ENCODE measurements around the gene PHF24.

The PHF24 gene

DNA sequence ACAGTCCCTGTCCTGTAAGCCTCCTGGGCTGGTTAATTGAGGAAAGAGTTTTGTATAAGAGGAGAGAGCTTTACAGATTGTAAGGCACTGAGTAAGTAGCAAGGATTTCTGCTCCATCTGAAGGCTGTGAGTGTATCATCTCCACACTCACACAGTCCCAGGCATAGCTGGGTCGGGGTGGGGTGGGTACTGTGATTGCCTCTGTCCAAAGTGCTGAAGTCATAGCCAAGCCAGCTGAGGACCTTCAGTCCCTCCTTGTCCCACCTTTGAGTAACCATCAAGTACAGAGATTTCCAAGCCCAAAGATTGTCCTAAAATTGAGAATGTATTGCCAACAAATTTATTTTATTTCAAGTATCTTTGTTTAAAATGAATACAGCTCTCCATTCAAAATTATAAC, 26.0 kb downstream of the PHF24 start:
- DNase-seq, result peak; percentile 35

DNA sequence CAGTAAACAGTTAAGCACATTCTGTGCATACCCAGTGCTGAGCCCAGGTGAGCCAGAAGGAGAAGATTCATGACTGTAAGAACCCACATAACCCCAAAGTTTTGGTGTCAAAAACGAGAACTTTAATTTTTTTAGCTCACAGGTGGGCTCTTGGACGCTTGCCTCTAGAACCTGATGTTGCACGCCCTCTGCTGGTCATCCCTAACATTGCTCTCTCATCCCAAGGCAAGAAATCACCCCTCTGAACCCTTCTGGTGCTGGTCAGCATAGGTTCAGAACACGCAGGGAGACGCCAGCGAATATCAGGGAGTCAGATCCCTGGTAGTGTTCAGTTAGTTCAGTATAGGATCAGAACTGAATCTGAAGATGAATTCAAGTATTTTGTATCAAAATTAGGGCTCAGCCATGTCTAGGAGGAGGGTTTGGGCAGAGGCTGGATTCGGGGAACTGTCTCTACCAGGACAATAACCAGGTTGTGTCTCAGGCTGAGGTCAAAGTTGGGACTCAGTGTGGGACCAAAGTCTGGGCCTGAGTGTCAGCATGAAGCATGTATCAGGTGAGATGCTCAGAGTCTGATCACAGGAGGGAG, 27.3 kb downstream of the PHF24 start:
- peak; percentile 85 for DNase-seq

DNA sequence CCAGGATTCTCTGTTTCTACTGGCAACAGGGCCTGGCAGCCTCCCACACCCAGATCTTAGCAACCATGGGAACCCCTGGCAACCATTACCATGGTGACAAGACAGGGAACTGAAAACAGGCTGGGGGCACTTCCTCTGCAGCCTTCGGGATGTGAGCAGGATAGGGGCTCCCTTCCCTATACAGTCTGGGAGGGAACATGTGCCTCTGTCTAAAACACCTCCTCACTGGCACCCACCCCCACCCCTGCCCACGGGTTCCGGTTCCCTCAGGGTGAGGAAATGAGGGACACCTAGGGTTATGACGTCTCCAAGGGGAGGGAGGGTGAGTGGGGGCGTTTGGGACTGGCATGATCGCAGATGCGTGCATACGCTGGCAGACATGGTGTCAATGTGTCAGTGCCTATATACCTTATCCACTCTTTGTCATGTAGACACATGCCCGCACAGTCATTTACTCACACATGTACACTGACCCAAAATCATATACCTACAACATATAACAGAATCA, 28.5 kb downstream of the PHF24 start:
- peak; percentile 58 for DNase-seq

DNA sequence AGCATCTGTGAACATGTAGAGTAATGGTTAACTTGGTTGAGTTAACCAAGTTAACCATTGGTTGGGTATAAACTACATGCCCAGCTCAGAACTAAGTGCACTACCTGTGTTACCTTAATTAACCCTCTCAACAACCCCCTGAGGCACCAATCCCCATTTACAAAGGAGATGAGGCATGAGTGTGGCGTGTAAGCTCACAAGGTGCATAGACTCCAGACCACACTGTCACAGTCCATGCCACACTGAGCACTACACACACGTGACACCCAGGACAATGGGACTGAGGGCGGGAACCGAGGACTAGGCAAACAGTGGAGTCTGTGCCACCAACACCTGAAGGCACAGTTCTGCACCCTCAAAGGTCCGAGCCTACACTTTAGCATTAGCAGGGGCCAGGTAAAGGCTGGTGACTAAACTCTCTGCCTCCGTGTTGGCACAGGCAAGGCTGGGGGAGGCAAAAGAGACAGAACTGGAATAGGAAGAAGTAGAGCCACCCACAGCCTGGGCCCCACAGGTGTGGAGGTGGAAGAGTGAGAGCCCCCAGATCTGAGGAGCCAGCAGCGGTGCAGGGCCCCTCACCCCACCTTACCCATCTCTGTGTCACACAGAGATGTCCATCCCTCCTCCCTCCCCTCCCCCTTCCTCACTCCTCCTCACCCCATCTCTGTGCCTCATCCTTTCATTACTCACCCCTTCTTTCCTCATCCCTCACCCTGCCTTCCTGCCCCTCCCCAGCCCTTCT, 29.2 kb downstream of the PHF24 start:
- DNase-seq, result peak; percentile 32

DNA sequence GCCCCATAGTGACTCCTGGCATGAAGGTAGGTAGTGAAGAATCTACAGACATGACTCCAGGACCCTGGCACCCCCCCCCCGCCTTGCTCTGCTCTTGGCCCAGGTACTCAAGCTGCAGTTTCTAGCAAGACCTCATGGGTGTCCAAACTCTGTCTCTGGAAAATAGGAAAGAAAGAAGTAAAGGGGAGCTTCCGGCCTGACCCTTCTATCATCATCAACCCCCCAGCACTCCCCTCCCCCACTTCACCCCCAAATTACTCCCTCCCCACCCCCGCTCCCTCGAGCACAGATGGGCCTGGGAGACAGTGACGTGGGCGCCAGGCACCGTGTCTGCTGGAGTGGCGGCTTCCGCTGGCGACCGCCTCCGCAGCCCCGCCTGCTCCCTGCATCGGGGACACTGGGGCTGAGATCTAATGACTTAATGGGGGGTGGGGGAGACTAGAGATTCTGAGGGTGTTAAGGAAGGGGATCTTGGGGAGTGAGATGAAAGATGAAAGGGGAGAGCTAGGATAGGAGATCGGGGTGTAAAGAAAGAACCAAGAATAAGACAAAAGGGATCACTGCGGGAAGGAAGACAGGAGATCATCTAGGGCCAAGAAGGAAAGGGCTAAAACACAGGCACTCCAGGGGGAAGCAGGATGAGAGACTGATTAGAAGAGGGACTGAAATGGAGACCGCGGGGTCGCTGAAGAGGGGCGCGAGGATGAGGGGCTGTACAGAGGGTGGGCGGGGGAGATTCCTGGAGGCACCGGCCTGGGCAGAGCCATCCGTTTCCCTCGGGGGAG, 30.3 kb downstream of the PHF24 start:
- peak; percentile 63 for DNase-seq

DNA sequence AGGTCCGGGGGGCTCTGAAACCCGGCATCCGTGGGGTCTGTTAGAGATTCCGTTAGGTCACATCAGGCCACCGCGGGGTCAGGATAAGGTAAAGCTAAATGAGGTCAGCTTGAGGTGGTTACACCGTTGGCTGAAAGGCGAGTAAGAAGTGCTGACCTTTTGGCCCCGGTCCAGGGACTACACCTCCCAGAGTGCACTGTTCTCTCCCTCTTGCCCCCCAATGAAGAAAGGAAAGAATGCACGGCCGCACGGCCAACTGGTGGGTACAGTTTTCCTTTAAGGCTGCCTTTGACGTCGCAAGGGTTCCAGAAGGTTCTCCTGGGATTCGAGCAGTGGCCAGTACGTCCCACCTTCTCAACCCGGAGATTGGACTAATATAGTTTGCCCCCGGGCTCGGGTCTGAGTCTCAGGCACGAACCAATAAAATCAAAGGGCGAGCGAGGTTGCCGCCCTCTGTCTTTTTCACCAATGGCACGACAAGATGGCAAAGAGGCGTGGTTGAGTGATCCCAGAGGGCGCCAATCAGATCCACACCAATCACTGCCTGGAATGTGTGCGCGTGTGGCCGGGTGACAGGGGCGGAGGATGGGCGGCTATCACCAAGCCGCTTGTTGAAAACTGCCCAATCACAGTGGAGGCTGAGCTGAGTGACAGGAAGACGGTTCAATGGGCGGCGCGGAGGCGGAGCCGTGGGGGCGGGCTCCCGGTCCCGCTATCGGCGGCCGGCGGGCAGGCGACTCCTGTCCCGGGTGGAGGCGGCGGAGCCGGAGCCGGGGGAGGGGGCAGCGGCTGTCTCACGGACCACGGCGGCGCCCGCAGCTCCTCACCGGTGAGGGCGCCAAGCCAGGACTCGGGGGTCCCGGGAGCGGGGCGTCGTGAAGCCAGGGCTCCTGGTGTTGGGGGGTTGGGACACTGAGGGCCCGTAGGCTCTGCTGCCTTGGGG, 31.2 kb downstream of the PHF24 start, which contains the start of gene DNAJB5:
Gene DNAJB5, plus strand, starts transcription at position 743 of the 943 bp plus-strand sequence. CDS start 886 bp downstream, outside the sequence.
- peak; percentile 98 for DNase-seq

DNA sequence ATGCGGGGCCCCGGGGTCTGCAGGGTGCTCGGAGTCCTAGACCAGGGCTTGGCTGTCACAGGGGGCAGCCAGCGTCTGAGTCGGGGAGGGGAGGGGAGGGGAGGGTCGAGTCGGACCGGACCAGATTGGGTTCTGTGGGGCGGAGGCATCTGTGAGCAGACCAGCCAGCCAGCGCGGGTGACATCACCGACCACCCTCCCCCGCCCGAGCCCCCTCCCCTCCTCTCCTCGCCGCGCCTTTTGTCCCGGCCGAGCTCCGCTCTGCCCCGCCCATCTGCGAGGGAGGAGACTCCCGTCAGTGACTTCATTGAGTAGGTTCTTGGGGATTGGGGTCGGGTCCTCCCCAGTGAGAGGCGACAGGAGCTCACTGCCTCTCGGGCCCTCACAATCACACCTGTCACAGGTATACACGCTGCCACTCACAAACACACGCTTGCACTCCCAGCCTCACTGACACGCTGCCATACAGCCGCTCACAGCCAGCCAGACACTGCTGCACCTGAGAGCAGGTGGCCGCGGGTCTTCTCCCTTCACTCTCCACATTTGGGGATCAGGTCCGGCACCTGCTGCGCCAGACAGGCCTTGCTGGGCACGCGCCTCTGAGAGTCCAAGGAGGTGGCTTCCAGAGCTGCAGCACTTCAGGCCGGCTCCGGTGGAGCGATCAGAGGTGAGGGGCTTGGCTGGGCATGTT, 32.0 kb downstream of the PHF24 start:
- peak; percentile 61 for DNase-seq

DNA sequence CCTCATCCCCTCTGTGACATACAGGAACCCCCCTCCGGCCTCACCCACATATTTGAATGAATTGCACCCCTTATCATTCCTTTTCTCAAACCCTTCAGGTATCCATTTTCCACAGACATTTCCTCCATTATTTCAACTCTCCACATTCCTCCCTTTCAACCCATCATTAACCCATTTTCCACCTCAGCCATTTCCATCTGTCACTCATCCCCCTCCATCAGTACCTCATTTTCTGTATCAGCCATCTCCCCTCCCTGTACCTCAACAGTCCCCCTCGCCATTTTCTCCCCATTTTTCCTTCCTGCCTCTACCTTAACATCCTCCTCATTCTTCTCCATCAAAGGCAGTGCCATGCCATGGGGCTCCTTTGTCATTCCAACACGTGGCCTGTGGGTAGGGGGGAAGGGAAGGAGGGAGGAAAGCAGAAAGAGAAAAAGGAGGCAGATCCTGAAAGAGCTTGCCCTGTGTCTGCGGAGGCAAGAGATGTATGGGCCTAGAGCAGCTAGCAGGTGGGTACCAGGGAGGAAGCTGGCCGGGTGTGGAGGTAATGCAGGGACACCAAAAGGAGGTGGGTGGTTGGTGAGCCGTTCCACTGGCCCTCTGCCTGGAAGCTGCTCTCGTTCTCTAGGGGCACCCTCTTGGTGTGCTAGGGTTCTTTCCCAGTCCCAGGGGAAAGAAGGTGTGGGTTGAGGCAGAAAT, 33.0 kb downstream of the PHF24 start:
- peak; percentile 28 for DNase-seq

DNA sequence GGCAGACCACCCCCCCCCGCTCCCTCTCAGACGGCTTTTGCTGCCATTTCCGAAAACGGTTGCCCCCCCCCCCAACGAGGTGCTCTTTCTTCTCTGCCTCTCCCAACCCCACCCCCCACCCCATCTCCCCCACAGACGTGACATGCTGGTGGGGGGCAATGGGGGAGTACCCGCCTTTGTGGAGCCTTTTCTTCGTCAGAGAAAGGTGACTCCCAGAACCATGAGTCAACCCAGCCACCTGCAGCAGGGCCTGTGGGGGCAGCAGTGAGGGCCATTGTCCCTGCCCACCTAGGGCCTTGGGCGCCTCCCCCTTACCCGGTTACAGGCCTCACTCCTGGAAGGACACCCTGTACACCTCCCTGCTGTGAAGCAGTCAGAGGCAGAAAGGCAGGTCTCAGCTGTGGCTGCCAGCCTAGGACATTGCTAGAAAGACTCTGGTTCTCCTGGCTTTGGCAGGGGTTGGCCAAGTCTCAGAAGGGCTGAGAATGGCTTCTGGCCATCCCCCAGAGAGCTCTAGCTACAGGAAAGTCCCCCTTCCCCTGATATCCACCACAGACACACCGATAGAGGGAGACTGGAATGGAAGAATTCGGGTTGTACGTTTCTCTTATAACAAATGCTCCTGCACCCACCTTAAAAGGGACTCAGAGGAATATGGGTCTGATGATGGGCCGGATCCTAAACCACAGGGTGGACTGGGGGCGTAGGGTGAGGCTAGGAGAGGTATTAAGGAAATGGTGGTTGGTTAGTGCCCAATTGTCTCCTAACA, 33.7 kb downstream of the PHF24 start:
- DNase-seq, result peak; percentile 65

DNA sequence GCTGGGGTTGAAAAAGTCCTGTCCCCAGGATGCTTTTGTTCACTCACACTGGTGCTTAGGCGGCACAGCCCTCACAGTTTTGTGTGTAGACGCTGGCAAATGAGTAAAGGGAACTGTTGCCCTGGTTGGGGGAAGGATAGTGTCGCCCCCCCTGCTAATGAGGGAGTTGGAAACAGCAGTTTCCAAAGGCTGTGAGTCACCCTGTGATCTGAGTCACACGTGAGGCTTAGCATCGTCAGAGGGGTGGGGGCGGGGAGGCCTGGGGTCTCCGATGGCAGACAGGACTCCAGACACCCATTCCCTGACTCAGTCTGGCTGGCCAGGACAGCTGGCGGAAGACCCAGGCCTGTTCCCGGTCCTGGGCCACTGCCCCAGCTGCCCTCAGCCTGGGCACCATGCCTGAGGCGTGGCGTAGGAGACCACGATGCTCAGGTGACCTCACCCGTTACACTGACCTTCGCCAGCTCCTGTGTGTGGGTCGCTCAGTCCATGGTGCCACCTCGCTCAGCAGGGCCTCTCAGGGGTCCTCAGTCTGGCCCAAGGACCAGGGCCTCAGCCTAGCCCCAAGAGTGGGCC, 34.4 kb downstream of the PHF24 start:
- peak; percentile 76 for DNase-seq

DNA sequence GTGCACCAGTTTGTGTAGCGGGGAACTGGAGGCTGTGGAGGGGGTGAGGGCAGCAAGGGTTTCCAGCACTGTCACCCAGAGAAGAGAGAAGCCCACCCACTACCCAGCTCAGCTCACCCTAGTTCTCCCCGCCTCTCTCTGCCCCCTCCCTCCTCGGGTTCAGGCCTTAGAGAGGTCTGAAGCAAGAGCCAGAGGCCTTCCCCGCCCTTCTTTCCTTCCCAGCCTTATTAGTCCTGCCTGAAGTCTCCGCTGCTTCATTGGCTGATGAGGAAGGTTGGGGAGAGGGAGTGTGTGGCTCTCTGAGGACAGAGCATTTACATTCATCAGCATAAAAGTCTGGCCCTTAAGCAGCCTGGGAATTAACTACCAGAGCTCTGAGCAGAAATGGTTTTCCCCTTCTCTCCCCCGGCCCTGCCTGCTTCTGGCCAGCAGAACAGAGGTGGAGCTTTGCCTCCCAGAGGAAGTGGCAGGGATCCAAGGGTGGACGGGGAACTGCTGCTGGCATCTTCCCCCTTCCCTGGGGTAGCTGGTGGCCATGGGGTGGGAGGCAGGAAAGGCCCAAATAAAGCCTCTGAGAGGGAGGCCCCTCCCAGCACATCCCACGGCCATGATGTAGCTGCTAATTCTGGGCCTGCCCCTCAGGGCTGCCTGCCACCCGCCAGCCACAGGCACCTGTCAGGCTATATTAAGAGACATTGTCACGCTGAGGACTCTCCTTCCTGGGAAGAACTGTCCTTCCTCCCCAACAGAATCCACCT, 35.6 kb downstream of the PHF24 start:
- DNase-seq, result peak; percentile 28

DNA sequence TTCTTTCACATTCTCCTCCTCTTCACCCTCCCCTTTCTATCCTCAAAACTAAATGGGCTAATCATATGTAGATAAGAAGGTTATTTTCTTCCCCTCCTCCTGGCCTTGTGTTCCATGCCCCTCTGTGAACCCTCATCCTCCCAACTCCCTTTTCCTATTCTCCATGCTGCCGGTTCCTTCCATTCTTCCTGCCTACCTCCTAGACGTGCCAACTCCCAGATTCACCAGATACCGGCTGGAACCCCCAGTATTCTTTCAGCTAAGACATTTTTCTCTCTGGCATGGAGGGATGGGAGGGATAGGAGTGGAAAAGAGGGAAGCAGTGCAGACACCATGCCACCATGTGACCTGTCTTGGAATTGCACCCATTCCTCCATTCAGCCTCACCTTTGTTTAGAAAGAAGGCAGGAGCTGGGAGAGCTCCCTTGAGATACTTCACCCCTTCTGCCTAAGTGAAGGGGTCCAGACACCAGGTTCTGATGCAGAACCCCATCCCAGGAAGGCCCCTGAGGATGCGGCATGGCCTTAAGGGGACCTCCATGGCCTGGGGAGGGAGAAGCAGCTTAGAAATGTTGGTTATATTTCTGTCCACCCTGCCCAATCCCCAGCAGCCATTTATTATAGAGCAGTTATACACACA, 36.3 kb downstream of the PHF24 start:
- peak; percentile 24 for DNase-seq

DNA sequence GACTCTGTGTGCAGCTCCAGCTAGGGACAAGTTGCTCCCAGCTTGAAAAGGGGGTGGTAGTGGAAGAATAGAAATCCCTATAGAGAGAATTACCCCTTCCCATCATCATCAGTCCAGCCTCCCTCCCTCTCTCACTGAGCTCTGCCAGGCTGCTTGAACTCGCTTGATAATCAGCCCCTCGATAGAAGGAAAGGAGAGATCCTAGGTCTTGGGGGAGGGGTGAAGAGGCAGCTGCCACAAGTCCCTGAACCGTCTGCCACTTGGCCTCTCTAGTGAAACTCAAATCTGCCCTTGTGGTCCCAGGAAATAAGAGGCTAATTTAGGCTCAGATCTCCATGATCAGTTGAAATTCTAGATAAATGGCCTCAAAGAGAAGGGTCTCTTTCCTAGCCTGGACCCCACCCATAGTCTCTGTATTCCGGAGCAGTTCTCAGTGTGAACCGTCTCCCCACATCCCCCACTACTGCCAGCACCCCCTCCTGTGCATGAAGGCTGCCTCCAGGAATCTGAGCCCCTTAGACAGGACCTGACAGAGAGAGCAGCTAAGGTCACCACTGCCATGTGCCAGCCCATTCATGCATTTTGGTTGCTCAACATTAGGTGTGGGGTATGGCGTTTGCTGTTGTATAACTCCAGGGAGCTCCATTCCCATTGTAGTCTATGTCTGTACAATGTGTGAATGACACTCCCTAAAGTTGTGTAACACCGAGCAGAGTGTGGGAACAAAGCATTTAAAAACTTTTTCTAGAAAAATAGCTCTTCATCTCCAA, 37.0 kb downstream of the PHF24 start:
- DNase-seq, result peak; percentile 20

DNA sequence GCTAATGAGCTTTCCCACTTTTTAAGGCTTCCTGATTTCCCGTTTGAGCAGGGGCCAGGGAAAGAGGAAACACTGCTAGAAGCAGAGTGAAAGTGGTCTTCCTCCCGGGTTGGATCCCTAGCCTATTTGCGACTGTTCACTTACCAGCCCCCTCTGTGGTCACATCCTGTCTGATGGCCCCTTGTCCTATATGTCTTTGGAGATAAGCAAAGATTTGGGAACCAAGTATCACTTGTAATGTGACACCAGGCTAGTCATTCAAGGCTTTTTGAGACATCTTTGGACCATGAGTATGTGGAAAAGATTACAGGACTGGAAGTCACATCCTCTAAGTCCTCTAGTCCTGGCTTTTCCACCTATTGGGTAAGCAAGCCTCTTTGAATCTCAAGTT, 37.6 kb downstream of the PHF24 start:
- no peak for DNase-seq

DNA sequence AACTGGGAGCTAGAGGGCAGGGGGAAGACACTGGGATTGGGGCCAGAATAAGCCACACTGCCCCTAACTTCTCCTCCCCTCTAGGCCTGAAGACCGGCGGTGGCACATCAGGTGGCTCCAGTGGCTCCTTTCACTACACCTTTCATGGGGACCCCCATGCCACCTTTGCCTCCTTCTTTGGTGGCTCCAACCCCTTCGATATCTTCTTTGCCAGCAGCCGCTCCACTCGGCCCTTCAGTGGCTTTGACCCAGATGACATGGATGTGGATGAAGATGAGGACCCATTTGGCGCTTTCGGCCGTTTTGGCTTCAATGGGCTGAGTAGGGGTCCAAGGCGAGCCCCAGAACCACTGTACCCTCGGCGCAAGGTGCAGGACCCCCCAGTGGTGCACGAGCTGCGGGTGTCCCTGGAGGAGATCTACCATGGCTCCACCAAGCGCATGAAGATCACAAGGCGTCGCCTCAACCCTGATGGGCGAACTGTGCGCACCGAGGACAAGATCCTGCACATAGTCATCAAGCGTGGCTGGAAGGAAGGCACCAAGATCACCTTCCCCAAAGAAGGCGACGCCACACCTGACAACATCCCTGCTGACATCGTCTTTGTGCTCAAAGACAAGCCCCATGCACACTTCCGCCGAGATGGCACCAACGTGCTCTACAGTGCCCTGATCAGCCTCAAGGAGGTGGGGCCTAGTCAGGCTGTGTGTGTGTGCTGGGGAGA, 38.3 kb downstream of the PHF24 start:
- DNase-seq, result peak; percentile 11

DNA sequence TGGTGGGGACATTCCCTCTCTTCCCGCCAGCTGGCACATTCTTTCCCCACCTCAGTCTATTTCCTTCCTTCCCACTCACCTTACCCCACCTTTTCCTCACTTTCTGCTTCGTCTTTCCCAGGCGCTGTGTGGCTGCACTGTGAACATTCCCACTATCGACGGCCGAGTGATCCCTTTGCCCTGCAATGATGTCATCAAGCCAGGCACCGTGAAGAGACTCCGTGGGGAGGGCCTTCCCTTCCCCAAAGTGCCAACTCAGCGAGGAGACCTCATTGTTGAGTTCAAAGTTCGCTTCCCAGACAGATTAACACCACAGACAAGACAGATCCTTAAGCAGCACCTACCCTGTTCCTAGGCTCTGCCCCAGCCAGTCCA, 38.8 kb downstream of the PHF24 start:
- DNase-seq, result no peak

DNA sequence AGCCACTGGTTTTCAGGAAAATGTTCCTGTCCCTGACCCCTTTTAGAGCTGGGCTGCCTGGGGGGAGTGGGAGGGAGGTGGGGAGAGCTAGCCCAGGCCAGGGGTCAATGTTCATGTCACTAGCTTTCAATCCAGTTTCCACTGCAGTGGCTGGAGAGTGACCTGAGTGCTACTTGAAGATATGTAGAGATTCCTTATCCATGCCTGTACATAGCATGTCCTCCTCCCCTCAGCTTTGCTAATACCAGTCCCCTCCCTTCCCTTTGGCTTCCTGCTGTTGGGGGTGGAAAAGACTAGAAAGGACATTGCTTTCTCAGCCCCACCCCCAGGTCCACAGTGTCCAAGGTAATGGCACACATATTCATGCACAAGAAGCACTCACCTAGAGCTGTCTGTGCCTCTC, 39.3 kb downstream of the PHF24 start:
- DNase-seq, result peak; percentile 15
